Hepatocyte (in vitro differentiated cells): ENCODE results near the gene UTP25.

ENCODE experiments used
- EZH2 ChIP-seq: fragments of 200-600 bp; sonication (generic); IDR thresholded peaks from 2 replicates; pipeline ENCODE4 v1.6.1; 2016; ENCODE audit warnings: antibody characterized with exemption, mild to moderate bottlenecking, borderline replicate concordance
- EZH2phosphoT487 ChIP-seq: fragments of 200-600 bp; sonication (generic); IDR thresholded peaks from one replicate; pipeline ENCODE4 v1.6.1; 2018; ENCODE audit warnings: antibody characterized with exemption, mild to moderate bottlenecking, low read depth, moderate library complexity; ENCODE audit not compliant: unreplicated experiment, severe bottlenecking
- TF ChIP-seq, protein P1 (sequence below): fragments of 200-600 bp; sonication (generic); IDR thresholded peaks from 2 replicates; pipeline ENCODE4 v1.5.1; 2016; ENCODE audit warnings: antibody characterized with exemption, mild to moderate bottlenecking; ENCODE audit not compliant: poor library complexity

DNA sequence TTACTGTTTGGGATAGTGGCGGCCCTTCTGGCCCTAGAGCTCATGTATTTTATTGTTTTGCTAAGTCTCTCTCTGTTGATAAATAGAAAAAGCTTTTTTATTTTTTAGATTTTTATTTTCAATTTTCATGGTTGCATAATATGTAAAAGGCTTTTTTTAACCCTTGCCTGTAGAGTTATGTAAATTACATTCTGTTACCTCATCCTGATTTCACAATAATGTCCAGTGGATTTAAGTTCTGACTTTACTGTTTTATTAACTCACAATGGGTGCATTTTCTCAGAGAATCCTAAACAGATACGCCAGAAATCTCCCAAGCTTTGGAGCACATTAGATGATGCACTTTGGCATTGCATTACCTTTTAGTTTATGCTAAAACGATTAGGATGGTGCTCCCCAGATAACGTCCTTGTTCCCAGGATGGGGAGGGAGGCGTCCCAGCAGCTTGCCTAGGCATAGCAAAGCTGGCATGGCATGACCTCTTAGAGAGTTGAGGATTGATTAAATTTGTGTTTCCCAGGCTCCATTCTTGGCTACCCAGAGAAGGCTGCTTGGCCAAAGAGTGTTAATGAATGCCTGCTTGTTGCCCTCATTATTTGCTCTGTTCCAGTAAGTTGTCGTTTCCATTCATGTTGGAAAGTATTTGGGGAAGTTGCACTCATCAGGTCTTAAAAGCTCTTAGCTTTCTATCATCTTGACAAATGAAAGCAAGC lies 17.1 kb downstream of the UTP25 start:
- TF ChIP-seq, protein P1, sequence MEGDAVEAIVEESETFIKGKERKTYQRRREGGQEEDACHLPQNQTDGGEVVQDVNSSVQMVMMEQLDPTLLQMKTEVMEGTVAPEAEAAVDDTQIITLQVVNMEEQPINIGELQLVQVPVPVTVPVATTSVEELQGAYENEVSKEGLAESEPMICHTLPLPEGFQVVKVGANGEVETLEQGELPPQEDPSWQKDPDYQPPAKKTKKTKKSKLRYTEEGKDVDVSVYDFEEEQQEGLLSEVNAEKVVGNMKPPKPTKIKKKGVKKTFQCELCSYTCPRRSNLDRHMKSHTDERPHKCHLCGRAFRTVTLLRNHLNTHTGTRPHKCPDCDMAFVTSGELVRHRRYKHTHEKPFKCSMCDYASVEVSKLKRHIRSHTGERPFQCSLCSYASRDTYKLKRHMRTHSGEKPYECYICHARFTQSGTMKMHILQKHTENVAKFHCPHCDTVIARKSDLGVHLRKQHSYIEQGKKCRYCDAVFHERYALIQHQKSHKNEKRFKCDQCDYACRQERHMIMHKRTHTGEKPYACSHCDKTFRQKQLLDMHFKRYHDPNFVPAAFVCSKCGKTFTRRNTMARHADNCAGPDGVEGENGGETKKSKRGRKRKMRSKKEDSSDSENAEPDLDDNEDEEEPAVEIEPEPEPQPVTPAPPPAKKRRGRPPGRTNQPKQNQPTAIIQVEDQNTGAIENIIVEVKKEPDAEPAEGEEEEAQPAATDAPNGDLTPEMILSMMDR, result no peak
- TF ChIP-seq EZH2phosphoT487 (no peak), EZH2 (no peak)
